HepG2 (cell line): Measurements from ENCODE around the gene UBP1. TPM values are rescaled to one million over a fixed set of nuclear protein-coding genes. Genes with fewer than 3 reads are reported as not detected.

ENCODE experiments used
- ATAC-seq: fragments of 200-7000 bp; cut with Tn5 transposase; 3 replicates; pipeline ENCODE4 v1.9.1; 2020; ENCODE audit warnings: mild to moderate bottlenecking, moderate library complexity
- BruUV-seq: library from RNA; stranded (reverse); fragments of 400-500 nt; replicated peaks from 2 replicates; lab custom pipeline; 2021; lab: Mats Ljungman, UMichigan
- CTCF ChIA-PET: fragments of 300-600 bp; formaldehyde crosslinking; extraction: SDS; loops from one replicate; lab custom pipeline; 2021; ENCODE audit warnings: low total read pairs, inconsistent platforms, low intra/inter-chr PET ratio; lab: Yijun Ruan, JAX
- POLR2A ChIA-PET: fragments of 350-600 bp; sonication (Branson Sonifier 250); formaldehyde crosslinking; loops from one replicate; lab custom pipeline; 2020; ENCODE audit warnings: antibody characterized with exemption, inconsistent platforms; lab: Yijun Ruan, JAX
- DNase-seq: peaks from one replicate; pipeline ENCODE4 v3.0.0-alpha.2; 2015; ENCODE audit warnings: low spot score
- FAIRE-seq: peaks from 3 replicates; lab custom pipeline; 2011; peaks lifted over from hg19 to GRCh38; lab: Jason Lieb, UNC
- H2AFZ ChIP-seq: one replicate; pipeline ENCODE4 v1.6.1; 2011; ENCODE audit warnings: low read length, inconsistent platforms
- H3K27ac ChIP-seq: fragments of 300-600 bp; 3 replicates; pipeline ENCODE4 v1.8.0; 2011; ENCODE audit warnings: mixed run types, mild to moderate bottlenecking, mixed read lengths, low read length, inconsistent platforms; ENCODE audit not compliant: insufficient read depth; ENCODE audit errors: extremely low read length
- H3K27me3 ChIP-seq, 2 experiments: fragments of 200-600 bp in 1 of 2; 2 replicates in 1 of 2; 3 replicates in 1 of 2; pipeline versions ENCODE4 v1.6.0 to v1.8.0; 2011; ENCODE audit warnings: low read length in 2 of 2, mild to moderate bottlenecking in 2 of 2, moderate library complexity in 2 of 2, inconsistent platforms in 1 of 2; ENCODE audit not compliant: insufficient read depth in 2 of 2, control insufficient read depth in 1 of 2
- H3K36me3 ChIP-seq, 2 experiments: fragments of 200-600 bp in 1 of 2; replicated peaks in 1 of 2; 2 replicates in 1 of 2; 3 replicates in 1 of 2; pipeline versions ENCODE4 v1.5.1 to v1.8.0; 2011; ENCODE audit warnings: low read length in 2 of 2, inconsistent platforms in 1 of 2; ENCODE audit not compliant: insufficient read depth in 2 of 2, control insufficient read depth in 1 of 2
- H3K4me1 ChIP-seq: 2 replicates; pipeline ENCODE4 v1.5.1; 2012; ENCODE audit warnings: low read length, inconsistent platforms; ENCODE audit not compliant: insufficient read depth
- H3K4me2 ChIP-seq: 2 replicates; pipeline ENCODE4 v1.6.0; 2011; ENCODE audit warnings: low read depth, low read length, inconsistent platforms
- H3K4me3 ChIP-seq, 3 experiments: fragments of 200-600 bp in 1 of 3; sonication (generic), shearing (Covaris generic) in 1 of 3; replicated peaks in 1 of 3; 2 replicates each; pipeline ENCODE4 v1.5.1; 2011 to 2016; ENCODE audit warnings: low read length in 3 of 3, inconsistent platforms in 2 of 3, low read depth in 2 of 3, mild to moderate bottlenecking in 2 of 3, control low read depth in 1 of 3, mixed read lengths in 1 of 3; ENCODE audit not compliant: insufficient read depth in 1 of 3
- H3K79me2 ChIP-seq: one replicate; pipeline ENCODE4 v1.6.1; 2011; ENCODE audit warnings: low read length, inconsistent platforms; ENCODE audit not compliant: insufficient read depth
- H3K9ac ChIP-seq: 2 replicates; pipeline ENCODE4 v1.6.0; 2011; ENCODE audit warnings: mild to moderate bottlenecking, low read depth, low read length, inconsistent platforms; ENCODE audit not compliant: insufficient read depth
- H3K9me3 ChIP-seq: 2 replicates; pipeline ENCODE4 v1.5.1; 2012; ENCODE audit warnings: mild to moderate bottlenecking, low read length
- H4K20me1 ChIP-seq: 2 replicates; pipeline ENCODE4 v1.6.0; 2011; ENCODE audit warnings: inconsistent platforms, mild to moderate bottlenecking, low read length, moderate library complexity; ENCODE audit not compliant: insufficient read depth
- ATF7-NPFF ChIP-seq: sonication (generic); formaldehyde crosslinking; IDR thresholded peaks from 2 replicates; pipeline ENCODE4 v1.8.1; 2023; ENCODE audit warnings: mild to moderate bottlenecking, low read depth, missing genetic modification reagents, moderate library complexity
- MAFF ChIP-seq: IDR thresholded peaks from 2 replicates; pipeline ENCODE4 v1.6.1; 2011; ENCODE audit warnings: low read depth, low read length, improper control_type of control experiment
- POLR2G ChIP-seq: fragments of 200-400 bp; formaldehyde crosslinking; IDR thresholded peaks from 2 replicates; pipeline ENCODE4 v1.6.1; 2018; ENCODE audit warnings: mild to moderate bottlenecking, low read depth, low read length, moderate library complexity
- SP2 ChIP-seq: sonication (generic); formaldehyde crosslinking; IDR thresholded peaks from 2 replicates; pipeline ENCODE4 v1.5.1; 2020; ENCODE audit warnings: mild to moderate bottlenecking, missing genetic modification reagents
- WIZ ChIP-seq: sonication (generic); formaldehyde crosslinking; IDR thresholded peaks from 2 replicates; pipeline ENCODE4 v1.5.1; 2020; ENCODE audit warnings: mild to moderate bottlenecking, missing genetic modification reagents
- ZNF468 ChIP-seq: sonication (generic); formaldehyde crosslinking; IDR thresholded peaks from 2 replicates; pipeline ENCODE4 v1.8.0; 2022; ENCODE audit warnings: mild to moderate bottlenecking, moderate library complexity, missing genetic modification reagents
- ZNF782 ChIP-seq: sonication (generic); formaldehyde crosslinking; IDR thresholded peaks from 2 replicates; pipeline ENCODE4 v1.4.0; 2020; ENCODE audit warnings: missing genetic modification reagents, mild to moderate bottlenecking, borderline replicate concordance
- ZNF792 ChIP-seq: IDR thresholded peaks from 2 replicates; pipeline ENCODE4 v1.6.1; 2016
- ZNF879 ChIP-seq: sonication (generic); formaldehyde crosslinking; IDR thresholded peaks from 2 replicates; pipeline ENCODE4 v1.8.1; 2023; ENCODE audit warnings: missing genetic modification reagents
- WGBS: methylation state at CpG from one replicate; pipeline ENCODE4 v1.1.6; 2017; ENCODE audit warnings: low lambda C conversion rate; 5-methylcytosine and 5-hydroxymethylcytosine counted together
- in situ Hi-C: cut with HindIII; loops from 2 replicates; pipeline ENCODE4 v1.10.0; 2017; ENCODE audit warnings: low pct_unique_long_range_greater_than_20kb; ENCODE audit not compliant: extremely low pct_ligation_motif_present
- intact Hi-C: fragments of 100-400 bp; cut with micrococcal nuclease; formaldehyde crosslinking; loops from one replicate; pipeline ENCODE4 v1.10.0; 2022; ENCODE audit not compliant: unreplicated experiment
- polyA plus RNA-seq, 8 experiments: library from polyadenylated mRNA; depleted of rRNA in 3 of 8; stranded (reverse) in 7 of 8; unstranded in 1 of 8; fragments of >200 nt; fragmentation: Illumina TruSeq in 4 of 8; extraction: Trizol in 4 of 8; gene quantifications; 2 replicates each; pipeline versions ENCODE4 v1.2.1 to v1.2.3, GENCODE V29; 2011 to 2016; ENCODE audit warnings: low read depth in 4 of 8, missing spikeins in 1 of 8, mixed read lengths in 1 of 8; ENCODE audit not compliant: insufficient read depth in 1 of 8
- total RNA-seq, 5 experiments: library from RNA; depleted of rRNA; stranded (reverse); fragments of >200 nt; fragmentation: Illumina TruSeq; extraction: Trizol; gene quantifications; 2 replicates each; pipeline ENCODE4 v1.2.3, GENCODE V29; 2016; ENCODE audit warnings: low read depth in 1 of 5
- TF ChIP-seq, protein P1 (sequence below): sonication (generic); formaldehyde crosslinking; IDR thresholded peaks from 2 replicates; pipeline ENCODE4 v1.9.0; 2021; ENCODE audit warnings: mild to moderate bottlenecking, missing genetic modification reagents
- TF ChIP-seq, protein P2 (sequence below): IDR thresholded peaks from 2 replicates; pipeline ENCODE4 v1.6.1; 2016; ENCODE audit warnings: control low read depth

Gene UBP1
- total and polyA plus RNA-seq, 2 of the 13 experiments (the other 11 are each of a cell fraction or from before 2014, with no cell fraction given) = 48.3 to 79.9 TPM

DNA sequence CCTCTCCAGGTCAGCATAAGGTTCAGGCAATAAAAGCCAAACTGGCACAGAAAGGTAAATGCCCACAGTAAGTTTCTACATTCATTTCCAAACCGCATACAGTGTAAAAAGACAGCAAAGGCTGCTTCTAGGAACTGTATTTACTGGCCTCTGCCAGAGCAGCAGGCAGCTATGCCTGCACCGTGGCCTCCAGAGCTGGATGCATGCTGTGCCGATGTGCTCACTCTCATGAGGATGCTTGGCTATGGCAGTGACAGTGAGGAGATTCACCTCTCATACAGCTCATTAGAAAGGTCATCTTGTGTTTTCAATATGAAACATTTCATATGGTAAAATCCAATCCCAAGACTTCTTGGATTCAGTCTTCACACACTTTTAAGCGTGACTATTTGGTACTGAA is 50.3 kb downstream of the UBP1 start:
- Histone ChIP-seq H3K4me1 (no peaks in the 10 kb centered on the region), H3K36me3 (peaks cover 18 to 51% of the 10 kb centered on the region in 2 experiments), H3K9ac (no peak overlapping the region), H2AFZ (no peak overlapping the region), H3K9me3 (no peaks in the 10 kb centered on the region), H3K27me3 (no peaks in the 10 kb centered on the region), H3K79me2 (no peaks in the 10 kb centered on the region), H3K27ac (no peak overlapping the region), H3K4me2 (no peak overlapping the region), H3K4me3 (no peak overlapping the region), H4K20me1 (no peaks in the 10 kb centered on the region)
- ATAC-seq (peak; percentile 30; the same call in 2 of the 3 replicates), FAIRE-seq (no peak), DNase-seq (no peak)
- ChIA-PET POLR2A (no interaction called here), CTCF (no interaction called here)
- TF ChIP-seq ZNF879 (no peak), SP2 (CRISPR knock-in tag) (no peak), POLR2G (no peak), WIZ (CRISPR knock-in tag) (no peak), MAFF (no peak), ZNF792 (no peak), ZNF468 (CRISPR knock-in tag) (no peak), ZNF782 (CRISPR knock-in tag) (no peak), ATF7-NPFF (CRISPR knock-in tag) (no peak)
- TF ChIP-seq, protein P1, sequence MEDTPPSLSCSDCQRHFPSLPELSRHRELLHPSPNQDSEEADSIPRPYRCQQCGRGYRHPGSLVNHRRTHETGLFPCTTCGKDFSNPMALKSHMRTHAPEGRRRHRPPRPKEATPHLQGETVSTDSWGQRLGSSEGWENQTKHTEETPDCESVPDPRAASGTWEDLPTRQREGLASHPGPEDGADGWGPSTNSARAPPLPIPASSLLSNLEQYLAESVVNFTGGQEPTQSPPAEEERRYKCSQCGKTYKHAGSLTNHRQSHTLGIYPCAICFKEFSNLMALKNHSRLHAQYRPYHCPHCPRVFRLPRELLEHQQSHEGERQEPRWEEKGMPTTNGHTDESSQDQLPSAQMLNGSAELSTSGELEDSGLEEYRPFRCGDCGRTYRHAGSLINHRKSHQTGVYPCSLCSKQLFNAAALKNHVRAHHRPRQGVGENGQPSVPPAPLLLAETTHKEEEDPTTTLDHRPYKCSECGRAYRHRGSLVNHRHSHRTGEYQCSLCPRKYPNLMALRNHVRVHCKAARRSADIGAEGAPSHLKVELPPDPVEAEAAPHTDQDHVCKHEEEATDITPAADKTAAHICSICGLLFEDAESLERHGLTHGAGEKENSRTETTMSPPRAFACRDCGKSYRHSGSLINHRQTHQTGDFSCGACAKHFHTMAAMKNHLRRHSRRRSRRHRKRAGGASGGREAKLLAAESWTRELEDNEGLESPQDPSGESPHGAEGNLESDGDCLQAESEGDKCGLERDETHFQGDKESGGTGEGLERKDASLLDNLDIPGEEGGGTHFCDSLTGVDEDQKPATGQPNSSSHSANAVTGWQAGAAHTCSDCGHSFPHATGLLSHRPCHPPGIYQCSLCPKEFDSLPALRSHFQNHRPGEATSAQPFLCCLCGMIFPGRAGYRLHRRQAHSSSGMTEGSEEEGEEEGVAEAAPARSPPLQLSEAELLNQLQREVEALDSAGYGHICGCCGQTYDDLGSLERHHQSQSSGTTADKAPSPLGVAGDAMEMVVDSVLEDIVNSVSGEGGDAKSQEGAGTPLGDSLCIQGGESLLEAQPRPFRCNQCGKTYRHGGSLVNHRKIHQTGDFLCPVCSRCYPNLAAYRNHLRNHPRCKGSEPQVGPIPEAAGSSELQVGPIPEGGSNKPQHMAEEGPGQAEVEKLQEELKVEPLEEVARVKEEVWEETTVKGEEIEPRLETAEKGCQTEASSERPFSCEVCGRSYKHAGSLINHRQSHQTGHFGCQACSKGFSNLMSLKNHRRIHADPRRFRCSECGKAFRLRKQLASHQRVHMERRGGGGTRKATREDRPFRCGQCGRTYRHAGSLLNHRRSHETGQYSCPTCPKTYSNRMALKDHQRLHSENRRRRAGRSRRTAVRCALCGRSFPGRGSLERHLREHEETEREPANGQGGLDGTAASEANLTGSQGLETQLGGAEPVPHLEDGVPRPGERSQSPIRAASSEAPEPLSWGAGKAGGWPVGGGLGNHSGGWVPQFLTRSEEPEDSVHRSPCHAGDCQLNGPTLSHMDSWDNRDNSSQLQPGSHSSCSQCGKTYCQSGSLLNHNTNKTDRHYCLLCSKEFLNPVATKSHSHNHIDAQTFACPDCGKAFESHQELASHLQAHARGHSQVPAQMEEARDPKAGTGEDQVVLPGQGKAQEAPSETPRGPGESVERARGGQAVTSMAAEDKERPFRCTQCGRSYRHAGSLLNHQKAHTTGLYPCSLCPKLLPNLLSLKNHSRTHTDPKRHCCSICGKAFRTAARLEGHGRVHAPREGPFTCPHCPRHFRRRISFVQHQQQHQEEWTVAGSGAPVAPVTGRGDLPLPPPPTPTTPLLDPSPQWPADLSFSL (CRISPR knock-in tag) = no peak
- TF ChIP-seq, protein P2, sequence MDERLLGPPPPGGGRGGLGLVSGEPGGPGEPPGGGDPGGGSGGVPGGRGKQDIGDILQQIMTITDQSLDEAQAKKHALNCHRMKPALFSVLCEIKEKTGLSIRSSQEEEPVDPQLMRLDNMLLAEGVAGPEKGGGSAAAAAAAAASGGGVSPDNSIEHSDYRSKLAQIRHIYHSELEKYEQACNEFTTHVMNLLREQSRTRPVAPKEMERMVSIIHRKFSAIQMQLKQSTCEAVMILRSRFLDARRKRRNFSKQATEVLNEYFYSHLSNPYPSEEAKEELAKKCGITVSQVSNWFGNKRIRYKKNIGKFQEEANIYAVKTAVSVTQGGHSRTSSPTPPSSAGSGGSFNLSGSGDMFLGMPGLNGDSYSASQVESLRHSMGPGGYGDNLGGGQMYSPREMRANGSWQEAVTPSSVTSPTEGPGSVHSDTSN (CRISPR knock-in tag) = no peak
- in situ Hi-C loops = no loop called here
- intact Hi-C loops = no loop called here
- WGBS = 100% methylated on average over 2 of the region's 4 CpGs
- BruUV-seq = no TSS peak
